T-helper 2 cell treated with Interferon-gamma antibody and Interleukin-4, amounts not matched to agents 5 μg/mL and 100 μg/mL, for 36 hours (primary cell): ENCODE data around the gene ZNF415.

ENCODE experiments used
- DNase-seq: peaks from one replicate; pipeline ENCODE4 v3.0.0; 2021; ENCODE audit warnings: low spot score
- H3K27ac Mint-ChIP-seq: one replicate; pipeline ENCODE4 v1.8.0; 2021; ENCODE audit warnings: mild to moderate bottlenecking, mixed read lengths
- H3K27me3 Mint-ChIP-seq: one replicate; pipeline ENCODE4 v1.8.0; 2021; ENCODE audit warnings: low read depth, mixed read lengths
- H3K36me3 Mint-ChIP-seq: one replicate; pipeline ENCODE4 v1.8.0; 2021; ENCODE audit warnings: low read depth, mixed read lengths
- H3K4me1 Mint-ChIP-seq: one replicate; pipeline ENCODE4 v1.8.0; 2021; ENCODE audit warnings: low read depth, mixed read lengths
- H3K4me3 Mint-ChIP-seq: one replicate; pipeline ENCODE4 v1.8.0; 2022; ENCODE audit warnings: mild to moderate bottlenecking, moderate library complexity, mixed read lengths
- H3K9me3 Mint-ChIP-seq: one replicate; pipeline ENCODE4 v1.8.0; 2021; ENCODE audit warnings: mixed read lengths

ZNF415 gene

GRCh38 chr19:53132141-53132991 is at the start of gene ZNF415:
Gene ZNF415 (minus strand): TSS chr19:53132910. CDS start chr19:53122676, 10,234 bp downstream.
- Mint-ChIP-seq H3K27me3 (no peaks in the 10 kb centered on the region), H3K36me3 (peaks cover 4% of the 10 kb centered on the region), H3K27ac (no peak within 1 kb of the TSS), H3K9me3 (peaks cover 59% of the 10 kb centered on the region), H3K4me3 (peak within 1 kb of the TSS; percentile 47), H3K4me1 (peaks cover 3% of the 10 kb centered on the region)
- DNase-seq = peak; percentile 33

- Mint-ChIP-seq H3K4me1 (no peaks in the 10 kb centered on the region), H3K4me3 (no peak overlapping the region), H3K9me3 (peaks cover 49% of the 10 kb centered on the region), H3K27me3 (no peaks in the 10 kb centered on the region), H3K27ac (no peak overlapping the region), H3K36me3 (peaks cover 40% of the 10 kb centered on the region)
- DNase-seq = no peak
Measured at GRCh38 chr19:53182202-53182601, 49.5 kb upstream of the ZNF415 start.

GRCh38 chr19:53177986-53178385 is 45.3 kb upstream of the ZNF415 start:
- Mint-ChIP-seq H3K9me3 (peaks cover 48% of the 10 kb centered on the region), H3K27ac (no peak overlapping the region), H3K27me3 (no peaks in the 10 kb centered on the region), H3K4me1 (no peaks in the 10 kb centered on the region), H3K36me3 (peaks cover 40% of the 10 kb centered on the region), H3K4me3 (no peak overlapping the region)
- DNase-seq = no peak

- Mint-ChIP-seq H3K27ac (no peak overlapping the region), H3K4me3 (no peak overlapping the region), H3K27me3 (no peaks in the 10 kb centered on the region), H3K9me3 (peaks cover 55% of the 10 kb centered on the region), H3K4me1 (no peaks in the 10 kb centered on the region), H3K36me3 (peaks cover 17% of the 10 kb centered on the region)
- no peak for DNase-seq
Measured at GRCh38 chr19:53172889-53173288, 40.2 kb upstream of the ZNF415 start.

GRCh38 chr19:53165691-53166091 is 33.0 kb upstream of the ZNF415 start:
- H3K9me3 Mint-ChIP-seq = peaks cover 58% of the 10 kb centered on the region
- H3K4me1 Mint-ChIP-seq = no peaks in the 10 kb centered on the region
- H3K27ac Mint-ChIP-seq = no peak overlapping the region
- H3K36me3 Mint-ChIP-seq = peaks cover 13% of the 10 kb centered on the region
- no peak overlapping the region for H3K4me3 Mint-ChIP-seq
- no peak for DNase-seq
- H3K27me3 Mint-ChIP-seq = no peaks in the 10 kb centered on the region

GRCh38 chr19:53161123-53161522 is 28.4 kb upstream of the ZNF415 start:
- Mint-ChIP-seq H3K27me3 (no peaks in the 10 kb centered on the region), H3K9me3 (peaks cover 56% of the 10 kb centered on the region), H3K27ac (no peak overlapping the region), H3K36me3 (peaks cover 26% of the 10 kb centered on the region), H3K4me3 (no peak overlapping the region), H3K4me1 (peaks cover 8% of the 10 kb centered on the region)
- DNase-seq = no peak

GRCh38 chr19:53160350-53160749 is 27.6 kb upstream of the ZNF415 start:
- Mint-ChIP-seq H3K27ac (no peak overlapping the region), H3K36me3 (peaks cover 22% of the 10 kb centered on the region), H3K4me3 (no peak overlapping the region), H3K4me1 (peaks cover 8% of the 10 kb centered on the region), H3K9me3 (peaks cover 53% of the 10 kb centered on the region), H3K27me3 (no peaks in the 10 kb centered on the region)
- DNase-seq = no peak

GRCh38 chr19:53158119-53158656 is 25.5 kb upstream of the ZNF415 start:
- Mint-ChIP-seq H3K4me3 (peak overlapping the region; percentile 79), H3K27ac (peak overlapping the region; percentile 80), H3K36me3 (peaks cover 39% of the 10 kb centered on the region), H3K27me3 (no peaks in the 10 kb centered on the region), H3K4me1 (peaks cover 8% of the 10 kb centered on the region), H3K9me3 (peaks cover 55% of the 10 kb centered on the region)
- peak; percentile 18 for DNase-seq

- H3K27me3 Mint-ChIP-seq = no peaks in the 10 kb centered on the region
- H3K4me1 Mint-ChIP-seq = peaks cover 8% of the 10 kb centered on the region
- H3K36me3 Mint-ChIP-seq = peaks cover 43% of the 10 kb centered on the region
- peak overlapping the region; percentile 79 for H3K4me3 Mint-ChIP-seq
- H3K27ac Mint-ChIP-seq = peak overlapping the region; percentile 38
- H3K9me3 Mint-ChIP-seq = peaks cover 58% of the 10 kb centered on the region
- no peak for DNase-seq
Measured at GRCh38 chr19:53157626-53158025, 24.9 kb upstream of the ZNF415 start.

- no peak for DNase-seq
- peaks cover 8% of the 10 kb centered on the region for H3K4me1 Mint-ChIP-seq
- H3K27ac Mint-ChIP-seq = no peak overlapping the region
- peak overlapping the region; percentile 79 for H3K4me3 Mint-ChIP-seq
- peaks cover 58% of the 10 kb centered on the region for H3K9me3 Mint-ChIP-seq
- H3K27me3 Mint-ChIP-seq = no peaks in the 10 kb centered on the region
- H3K36me3 Mint-ChIP-seq = peaks cover 46% of the 10 kb centered on the region
Measured at GRCh38 chr19:53156850-53157249, 24.1 kb upstream of the ZNF415 start.

- no peaks in the 10 kb centered on the region for H3K4me1 Mint-ChIP-seq
- no peak overlapping the region for H3K4me3 Mint-ChIP-seq
- peaks cover 67% of the 10 kb centered on the region for H3K9me3 Mint-ChIP-seq
- peaks cover 71% of the 10 kb centered on the region for H3K36me3 Mint-ChIP-seq
- no peaks in the 10 kb centered on the region for H3K27me3 Mint-ChIP-seq
- DNase-seq = no peak
- no peak overlapping the region for H3K27ac Mint-ChIP-seq
Measured at GRCh38 chr19:53147645-53148044, 14.9 kb upstream of the ZNF415 start.

- no peak overlapping the region for H3K27ac Mint-ChIP-seq
- H3K4me1 Mint-ChIP-seq = no peaks in the 10 kb centered on the region
- H3K9me3 Mint-ChIP-seq = peaks cover 81% of the 10 kb centered on the region
- H3K27me3 Mint-ChIP-seq = no peaks in the 10 kb centered on the region
- no peak for DNase-seq
- peaks cover 38% of the 10 kb centered on the region for H3K36me3 Mint-ChIP-seq
- no peak overlapping the region for H3K4me3 Mint-ChIP-seq
Measured at GRCh38 chr19:53140351-53140750, 7.6 kb upstream of the ZNF415 start.

GRCh38 chr19:53136432-53136831 is 3.7 kb upstream of the ZNF415 start:
- peaks cover 73% of the 10 kb centered on the region for H3K9me3 Mint-ChIP-seq
- no peaks in the 10 kb centered on the region for H3K27me3 Mint-ChIP-seq
- H3K36me3 Mint-ChIP-seq = peaks cover 8% of the 10 kb centered on the region
- no peak overlapping the region for H3K27ac Mint-ChIP-seq
- no peak for DNase-seq
- H3K4me3 Mint-ChIP-seq = no peak overlapping the region
- H3K4me1 Mint-ChIP-seq = peaks cover 3% of the 10 kb centered on the region

- H3K4me1 Mint-ChIP-seq = peaks cover 3% of the 10 kb centered on the region
- no peaks in the 10 kb centered on the region for H3K27me3 Mint-ChIP-seq
- peaks cover 57% of the 10 kb centered on the region for H3K9me3 Mint-ChIP-seq
- H3K36me3 Mint-ChIP-seq = peaks cover 2% of the 10 kb centered on the region
- DNase-seq = no peak
- no peak overlapping the region for H3K27ac Mint-ChIP-seq
- peak overlapping the region; percentile 47 for H3K4me3 Mint-ChIP-seq
Measured at GRCh38 chr19:53131727-53132126, 983 bp downstream of the ZNF415 start.
